Body of pancreas (tissue), 4 donors: ENCODE data around the gene HMCN1.

Experiments used
- POLR2A ChIP-seq, 3 donors: fragments of 450-650 bp; IDR thresholded peaks; one replicate each; pipeline ENCODE4 v1.6.1; 2016; ENCODE audit warnings: antibody characterized with exemption in 3 of 3, mild to moderate bottlenecking in 2 of 3
- TF ChIP-seq, protein P1 (sequence below), 7 experiments: fragments of 450-650 bp in 4 of 7; fragments of 200-600 bp in 3 of 7; sonication (generic) in 3 of 7; IDR thresholded peaks; one replicate each; pipeline ENCODE4 v1.5.1; 2016 to 2019; ENCODE audit warnings: antibody characterized with exemption in 7 of 7

GRCh38 chr1:186102547-186103148, 368.5 kb downstream of the HMCN1 start:
- TF ChIP-seq, protein P1, sequence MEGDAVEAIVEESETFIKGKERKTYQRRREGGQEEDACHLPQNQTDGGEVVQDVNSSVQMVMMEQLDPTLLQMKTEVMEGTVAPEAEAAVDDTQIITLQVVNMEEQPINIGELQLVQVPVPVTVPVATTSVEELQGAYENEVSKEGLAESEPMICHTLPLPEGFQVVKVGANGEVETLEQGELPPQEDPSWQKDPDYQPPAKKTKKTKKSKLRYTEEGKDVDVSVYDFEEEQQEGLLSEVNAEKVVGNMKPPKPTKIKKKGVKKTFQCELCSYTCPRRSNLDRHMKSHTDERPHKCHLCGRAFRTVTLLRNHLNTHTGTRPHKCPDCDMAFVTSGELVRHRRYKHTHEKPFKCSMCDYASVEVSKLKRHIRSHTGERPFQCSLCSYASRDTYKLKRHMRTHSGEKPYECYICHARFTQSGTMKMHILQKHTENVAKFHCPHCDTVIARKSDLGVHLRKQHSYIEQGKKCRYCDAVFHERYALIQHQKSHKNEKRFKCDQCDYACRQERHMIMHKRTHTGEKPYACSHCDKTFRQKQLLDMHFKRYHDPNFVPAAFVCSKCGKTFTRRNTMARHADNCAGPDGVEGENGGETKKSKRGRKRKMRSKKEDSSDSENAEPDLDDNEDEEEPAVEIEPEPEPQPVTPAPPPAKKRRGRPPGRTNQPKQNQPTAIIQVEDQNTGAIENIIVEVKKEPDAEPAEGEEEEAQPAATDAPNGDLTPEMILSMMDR (IDR thresholded peaks at IDR 0.05): no peak
- no peak for TF ChIP-seq POLR2A (IDR thresholded peaks at IDR 0.05)
